WTC11 (cell line): Measurements from ENCODE around the gene RFNG. TPM values are rescaled to one million over a fixed set of nuclear protein-coding genes. Genes with fewer than 3 reads are reported as not detected.

Source experiments
- ATAC-seq: fragments of 200-7000 bp; cut with Tn5 transposase; 2 replicates; pipeline ENCODE4 v1.10.0; 2021; ENCODE audit warnings: mild to moderate bottlenecking, moderate library complexity
- CTCF ChIA-PET: fragments of 300-600 bp; sonication (Branson Sonifier 250); formaldehyde crosslinking; loops from one replicate; lab custom pipeline; 2021; ENCODE audit warnings: antibody characterized with exemption; lab: Charles Lee
- POLR2A ChIA-PET: fragments of 350-600 bp; sonication (Branson Sonifier 250); formaldehyde crosslinking; loops from one replicate; lab custom pipeline; 2021; ENCODE audit warnings: antibody characterized with exemption; lab: Charles Lee
- DNase-seq: peaks from one replicate; pipeline ENCODE4 v3.0.0; 2021; ENCODE audit warnings: low spot score
- H3K27ac Mint-ChIP-seq: 2 replicates; pipeline ENCODE4 v1.8.0; 2021; ENCODE audit warnings: mixed read lengths
- H3K27me3 Mint-ChIP-seq: 2 replicates; pipeline ENCODE4 v1.8.0; 2021; ENCODE audit warnings: low read depth, mild to moderate bottlenecking, moderate library complexity, mixed read lengths
- H3K36me3 Mint-ChIP-seq: 2 replicates; pipeline ENCODE4 v1.8.0; 2021; ENCODE audit warnings: mixed read lengths
- H3K4me1 Mint-ChIP-seq: 2 replicates; pipeline ENCODE4 v1.8.0; 2022; ENCODE audit warnings: mixed read lengths
- H3K4me3 Mint-ChIP-seq: 2 replicates; pipeline ENCODE4 v1.8.0; 2021; ENCODE audit warnings: mild to moderate bottlenecking, moderate library complexity, mixed read lengths
- H3K9me3 Mint-ChIP-seq: 2 replicates; pipeline ENCODE4 v1.8.0; 2021; ENCODE audit warnings: mixed read lengths
- ARID4B ChIP-seq: sonication (generic); formaldehyde crosslinking; IDR thresholded peaks from 2 replicates; pipeline ENCODE4 v1.8.0; 2023; ENCODE audit warnings: missing genetic modification reagents, mild to moderate bottlenecking, borderline replicate concordance
- ATF3 ChIP-seq: sonication (generic); formaldehyde crosslinking; conservative IDR thresholded peaks from 2 replicates; pipeline ENCODE4 v1.8.1; 2022; ENCODE audit warnings: mild to moderate bottlenecking, missing genetic modification reagents
- CREB1 ChIP-seq: sonication (generic); formaldehyde crosslinking; IDR thresholded peaks from 2 replicates; pipeline ENCODE4 v1.8.0; 2023; ENCODE audit warnings: mild to moderate bottlenecking, missing genetic modification reagents
- ETV6 ChIP-seq: sonication (generic); formaldehyde crosslinking; IDR thresholded peaks from 2 replicates; pipeline ENCODE4 v1.8.1; 2022; ENCODE audit warnings: mild to moderate bottlenecking, missing genetic modification reagents
- FOXP1 ChIP-seq: sonication (generic); formaldehyde crosslinking; IDR thresholded peaks from 2 replicates; pipeline ENCODE4 v1.8.0; 2022; ENCODE audit warnings: missing genetic modification reagents, mild to moderate bottlenecking, moderate library complexity, borderline replicate concordance
- GTF2I ChIP-seq: fragments of 250-450 bp; sonication (Bioruptor Pico); conservative IDR thresholded peaks from 2 replicates; pipeline ENCODE4 v1.4.0; 2021; ENCODE audit warnings: mild to moderate bottlenecking
- IRF1 ChIP-seq: sonication (generic); formaldehyde crosslinking; IDR thresholded peaks from 2 replicates; pipeline ENCODE4 v1.8.0; 2023; ENCODE audit warnings: missing genetic modification reagents
- IRF2 ChIP-seq: sonication (generic); formaldehyde crosslinking; IDR thresholded peaks from 2 replicates; pipeline ENCODE4 v1.8.0; 2022; ENCODE audit warnings: low read depth, missing genetic modification reagents, borderline replicate concordance
- PRRX2 ChIP-seq: fragments of 250-450 bp; sonication (Bioruptor Pico); IDR thresholded peaks from 2 replicates; pipeline ENCODE4 v1.8.0; 2021; ENCODE audit warnings: mild to moderate bottlenecking
- ZBTB21 ChIP-seq: sonication (generic); formaldehyde crosslinking; IDR thresholded peaks from 2 replicates; pipeline ENCODE4 v1.8.1; 2023; ENCODE audit warnings: mild to moderate bottlenecking, missing genetic modification reagents, borderline replicate concordance
- ZMAT4 ChIP-seq: fragments of 250-450 bp; sonication (Bioruptor Pico); IDR thresholded peaks from 2 replicates; pipeline ENCODE4 v1.9.0; 2021; ENCODE audit warnings: mild to moderate bottlenecking
- ZNF317 ChIP-seq: sonication (generic); formaldehyde crosslinking; IDR thresholded peaks from 2 replicates; pipeline ENCODE4 v1.8.1; 2023; ENCODE audit warnings: low read depth, mild to moderate bottlenecking, moderate library complexity, missing genetic modification reagents, borderline replicate concordance
- total RNA-seq: library from RNA; stranded (reverse); gene quantifications from 3 replicates; pipeline ENCODE4 v1.2.3, GENCODE V29; 2021
- TF ChIP-seq, protein P1 (sequence below): sonication (generic); formaldehyde crosslinking; IDR thresholded peaks from 2 replicates; pipeline ENCODE4 v1.8.0; 2022; ENCODE audit warnings: mild to moderate bottlenecking, missing genetic modification reagents
- TF ChIP-seq, protein P2 (sequence below): fragments of 250-450 bp; sonication (Bioruptor Pico); conservative IDR thresholded peaks from 2 replicates; pipeline ENCODE4 v1.9.0; 2021; ENCODE audit warnings: mild to moderate bottlenecking
- TF ChIP-seq, protein P3 (sequence below): fragments of 200-600 bp; IDR thresholded peaks from 2 replicates; pipeline ENCODE4 v1.8.0; 2022; ENCODE audit warnings: antibody characterized with exemption

Gene RFNG
- total RNA-seq, 1 experiment from 2014 or later = 41.6 TPM

DNA sequence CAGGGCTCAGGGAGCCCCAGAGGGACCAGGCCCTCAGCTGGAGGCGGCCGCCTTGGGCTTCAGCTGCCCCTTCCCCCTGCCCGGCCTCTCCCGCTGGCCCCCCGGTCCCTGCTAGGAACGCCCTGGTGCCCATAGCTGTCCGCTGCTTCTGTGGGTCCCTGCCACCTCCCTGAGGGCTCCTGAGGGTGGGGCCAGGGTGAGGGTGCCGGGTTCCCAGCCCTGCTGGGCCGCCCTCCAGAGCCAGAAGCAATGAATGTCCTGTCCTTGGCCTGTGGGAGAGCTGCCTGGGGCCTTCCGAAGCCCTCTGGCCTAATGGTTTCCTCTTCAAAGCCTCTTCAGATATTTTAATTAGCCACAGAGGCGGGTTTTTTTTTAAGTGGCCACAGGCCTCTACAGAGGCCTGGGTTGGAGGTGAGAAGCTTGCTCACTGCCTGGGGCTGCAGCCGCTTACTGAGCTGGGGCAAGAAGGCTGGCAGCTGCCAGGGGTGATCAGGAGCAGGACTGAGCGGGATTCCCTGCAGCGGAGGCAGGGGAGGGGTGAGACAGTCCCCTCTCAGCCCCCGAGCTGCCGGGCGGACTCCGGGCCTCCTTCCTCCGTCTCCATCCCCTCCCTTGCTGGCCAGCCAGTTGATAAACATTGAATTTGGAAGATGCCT, 38.8 kb downstream of the RFNG start:
- ChIA-PET CTCF (interaction anchor here (0.6 to 3.0 kb wide), 4 partner anchors 10 to 18 kb away, joined by 3 to 11 read pairs (median 4); partner anchors contain the start of genes CENPX, LRRC45 and RAC3), POLR2A (no interaction called here)
- Mint-ChIP-seq H3K36me3 (no peaks in the 10 kb centered on the region), H3K27me3 (no peaks in the 10 kb centered on the region), H3K4me3 (no peak overlapping the region), H3K27ac (no peak overlapping the region), H3K4me1 (no peaks in the 10 kb centered on the region), H3K9me3 (no peaks in the 10 kb centered on the region)
- DNase-seq (no peak), ATAC-seq (no peak)
- TF ChIP-seq CREB1 (CRISPR knock-in tag) (no peak), PRRX2 (CRISPR knock-in tag) (no peak), GTF2I (CRISPR knock-in tag) (no peak)

DNA sequence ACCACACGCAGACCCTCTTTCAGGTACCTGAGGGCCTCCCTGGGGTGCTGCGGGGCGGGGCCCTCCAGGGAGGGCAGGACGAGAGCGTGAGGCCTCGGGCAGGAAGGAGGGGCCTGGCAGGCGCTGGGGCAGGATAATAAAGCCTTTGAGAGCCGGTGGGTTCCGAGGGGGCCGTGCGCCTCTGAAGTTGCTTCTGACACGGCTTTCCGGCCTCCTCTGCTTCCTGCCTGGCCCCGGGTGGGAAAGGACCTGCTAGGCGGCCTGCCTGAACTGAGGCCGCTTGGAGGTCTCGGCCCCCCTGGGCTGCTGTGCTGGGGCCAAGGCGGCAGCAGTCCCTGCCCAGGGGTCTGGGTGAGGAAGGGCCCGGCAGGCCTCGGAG, 39.4 kb downstream of the RFNG start:
- ATAC-seq (no peak), DNase-seq (no peak)
- no peaks in the 10 kb centered on the region for H3K4me1 Mint-ChIP-seq
- ChIA-PET CTCF (interaction anchor here (1.3 to 3.0 kb wide), 2 partner anchors 10 to 16 kb away, joined by 4 to 11 read pairs; partner anchors contain the start of genes CENPX and LRRC45), POLR2A (no interaction called here)
- H3K36me3 Mint-ChIP-seq = no peaks in the 10 kb centered on the region
- TF ChIP-seq, protein P1, sequence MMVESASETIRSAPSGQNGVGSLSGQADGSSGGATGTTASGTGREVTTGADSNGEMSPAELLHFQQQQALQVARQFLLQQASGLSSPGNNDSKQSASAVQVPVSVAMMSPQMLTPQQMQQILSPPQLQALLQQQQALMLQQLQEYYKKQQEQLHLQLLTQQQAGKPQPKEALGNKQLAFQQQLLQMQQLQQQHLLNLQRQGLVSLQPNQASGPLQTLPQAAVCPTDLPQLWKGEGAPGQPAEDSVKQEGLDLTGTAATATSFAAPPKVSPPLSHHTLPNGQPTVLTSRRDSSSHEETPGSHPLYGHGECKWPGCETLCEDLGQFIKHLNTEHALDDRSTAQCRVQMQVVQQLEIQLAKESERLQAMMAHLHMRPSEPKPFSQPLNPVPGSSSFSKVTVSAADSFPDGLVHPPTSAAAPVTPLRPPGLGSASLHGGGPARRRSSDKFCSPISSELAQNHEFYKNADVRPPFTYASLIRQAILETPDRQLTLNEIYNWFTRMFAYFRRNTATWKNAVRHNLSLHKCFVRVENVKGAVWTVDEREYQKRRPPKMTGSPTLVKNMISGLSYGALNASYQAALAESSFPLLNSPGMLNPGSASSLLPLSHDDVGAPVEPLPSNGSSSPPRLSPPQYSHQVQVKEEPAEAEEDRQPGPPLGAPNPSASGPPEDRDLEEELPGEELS = no peak
- no peak for TF ChIP-seq ZMAT4 (CRISPR knock-in tag)
- TF ChIP-seq, protein P2, sequence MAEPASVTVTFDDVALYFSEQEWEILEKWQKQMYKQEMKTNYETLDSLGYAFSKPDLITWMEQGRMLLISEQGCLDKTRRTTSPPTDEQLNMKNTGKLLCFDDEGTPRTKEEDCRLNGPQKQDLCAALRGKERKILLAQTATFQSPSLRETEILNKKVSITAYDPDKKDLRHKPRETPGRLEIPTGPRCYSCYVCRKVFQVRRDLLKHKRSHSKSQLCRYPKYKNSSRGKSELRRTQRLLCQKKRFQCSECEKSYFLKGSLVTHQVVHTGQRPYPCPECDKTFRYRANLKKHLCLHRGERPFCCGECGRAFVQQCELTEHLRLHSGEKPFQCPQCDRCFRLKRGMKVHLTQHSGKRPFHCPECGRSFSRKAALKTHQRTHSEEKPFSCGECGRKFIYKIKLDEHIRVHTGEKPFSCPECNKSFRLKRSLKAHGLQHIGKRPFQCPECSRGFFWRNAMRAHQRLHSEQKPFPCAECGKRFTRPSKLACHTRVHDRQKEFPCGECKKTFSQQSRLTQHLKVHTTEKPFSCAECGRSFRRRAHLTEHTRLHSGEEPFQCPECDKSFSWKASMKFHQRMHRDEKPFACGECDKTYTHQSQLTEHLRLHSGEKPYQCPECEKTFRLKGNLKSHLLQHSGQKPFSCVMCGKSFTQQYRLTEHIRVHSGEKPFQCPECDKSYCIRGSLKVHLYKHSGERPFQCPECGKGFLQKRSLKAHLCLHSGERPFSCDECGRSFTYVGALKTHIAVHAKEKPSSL (CRISPR knock-in tag) = no peak
- TF ChIP-seq CREB1 (CRISPR knock-in tag) = no peak
- TF ChIP-seq, protein P3, sequence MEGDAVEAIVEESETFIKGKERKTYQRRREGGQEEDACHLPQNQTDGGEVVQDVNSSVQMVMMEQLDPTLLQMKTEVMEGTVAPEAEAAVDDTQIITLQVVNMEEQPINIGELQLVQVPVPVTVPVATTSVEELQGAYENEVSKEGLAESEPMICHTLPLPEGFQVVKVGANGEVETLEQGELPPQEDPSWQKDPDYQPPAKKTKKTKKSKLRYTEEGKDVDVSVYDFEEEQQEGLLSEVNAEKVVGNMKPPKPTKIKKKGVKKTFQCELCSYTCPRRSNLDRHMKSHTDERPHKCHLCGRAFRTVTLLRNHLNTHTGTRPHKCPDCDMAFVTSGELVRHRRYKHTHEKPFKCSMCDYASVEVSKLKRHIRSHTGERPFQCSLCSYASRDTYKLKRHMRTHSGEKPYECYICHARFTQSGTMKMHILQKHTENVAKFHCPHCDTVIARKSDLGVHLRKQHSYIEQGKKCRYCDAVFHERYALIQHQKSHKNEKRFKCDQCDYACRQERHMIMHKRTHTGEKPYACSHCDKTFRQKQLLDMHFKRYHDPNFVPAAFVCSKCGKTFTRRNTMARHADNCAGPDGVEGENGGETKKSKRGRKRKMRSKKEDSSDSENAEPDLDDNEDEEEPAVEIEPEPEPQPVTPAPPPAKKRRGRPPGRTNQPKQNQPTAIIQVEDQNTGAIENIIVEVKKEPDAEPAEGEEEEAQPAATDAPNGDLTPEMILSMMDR = no peak
- no peak for TF ChIP-seq ARID4B (CRISPR knock-in tag)
- TF ChIP-seq FOXP1 (CRISPR knock-in tag) = no peak
- no peak for TF ChIP-seq ZNF317 (CRISPR knock-in tag)
- TF ChIP-seq ZBTB21 (CRISPR knock-in tag) = no peak
- no peak for TF ChIP-seq ETV6 (CRISPR knock-in tag)
- no peak for TF ChIP-seq ATF3 (CRISPR knock-in tag)
- TF ChIP-seq IRF2 (CRISPR knock-in tag) = no peak
- TF ChIP-seq IRF1 (CRISPR knock-in tag) = no peak
- H3K27ac Mint-ChIP-seq = no peak overlapping the region
- H3K27me3 Mint-ChIP-seq = no peaks in the 10 kb centered on the region
- H3K4me3 Mint-ChIP-seq = no peak overlapping the region
- no peaks in the 10 kb centered on the region for H3K9me3 Mint-ChIP-seq
